HG03354 (cell line): Measurements from ENCODE around the gene BPIFA1.

Experiments used
- ATAC-seq: cut with Tn5 transposase; IDR thresholded peaks from one replicate; pipeline ENCODE4 v1.9.1; 2021; ENCODE audit warnings: mild to moderate bottlenecking; ENCODE audit not compliant: unreplicated experiment, poor library complexity, severe bottlenecking

BPIFA1 gene

DNA sequence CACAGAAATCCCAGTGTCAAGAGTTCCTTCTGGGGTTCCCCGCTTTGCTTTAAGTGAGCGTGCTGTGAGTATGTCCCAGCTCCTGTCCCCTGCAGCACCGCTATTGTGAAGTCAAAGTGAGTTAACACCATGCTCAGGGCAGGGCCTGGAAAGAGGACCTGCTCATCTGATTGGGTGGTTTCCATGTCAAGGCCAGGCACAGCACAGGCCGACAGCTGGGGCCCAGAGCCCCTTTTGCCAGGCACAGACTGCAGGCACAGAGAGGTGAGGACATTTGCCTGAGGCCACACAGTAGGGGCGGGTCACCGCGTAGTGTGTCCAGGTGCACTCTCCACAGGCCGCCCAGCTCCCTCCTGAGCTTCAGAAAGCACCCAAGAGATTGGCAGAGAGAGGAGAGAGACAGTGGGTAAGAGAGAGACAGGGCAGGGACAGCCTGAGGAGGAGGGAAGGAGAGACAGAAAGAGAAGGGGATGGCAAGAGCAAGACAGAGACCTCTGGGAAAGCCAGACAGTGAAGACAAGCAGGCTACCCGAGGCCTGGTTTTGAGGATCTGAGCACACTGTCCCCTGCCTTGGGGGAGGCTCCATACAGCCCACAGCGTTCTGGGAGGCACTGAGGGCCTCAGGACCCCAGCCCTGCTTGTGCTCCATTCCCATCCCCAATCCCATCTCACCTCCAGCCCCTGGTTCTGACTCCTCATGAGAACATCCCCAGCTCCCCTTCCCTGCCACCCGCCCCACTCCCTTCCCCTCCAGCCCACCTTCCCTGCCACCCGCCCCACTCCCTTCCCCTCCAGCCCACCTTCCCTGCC is 40.7 kb downstream of the BPIFA1 start:
- no peak for ATAC-seq

DNA sequence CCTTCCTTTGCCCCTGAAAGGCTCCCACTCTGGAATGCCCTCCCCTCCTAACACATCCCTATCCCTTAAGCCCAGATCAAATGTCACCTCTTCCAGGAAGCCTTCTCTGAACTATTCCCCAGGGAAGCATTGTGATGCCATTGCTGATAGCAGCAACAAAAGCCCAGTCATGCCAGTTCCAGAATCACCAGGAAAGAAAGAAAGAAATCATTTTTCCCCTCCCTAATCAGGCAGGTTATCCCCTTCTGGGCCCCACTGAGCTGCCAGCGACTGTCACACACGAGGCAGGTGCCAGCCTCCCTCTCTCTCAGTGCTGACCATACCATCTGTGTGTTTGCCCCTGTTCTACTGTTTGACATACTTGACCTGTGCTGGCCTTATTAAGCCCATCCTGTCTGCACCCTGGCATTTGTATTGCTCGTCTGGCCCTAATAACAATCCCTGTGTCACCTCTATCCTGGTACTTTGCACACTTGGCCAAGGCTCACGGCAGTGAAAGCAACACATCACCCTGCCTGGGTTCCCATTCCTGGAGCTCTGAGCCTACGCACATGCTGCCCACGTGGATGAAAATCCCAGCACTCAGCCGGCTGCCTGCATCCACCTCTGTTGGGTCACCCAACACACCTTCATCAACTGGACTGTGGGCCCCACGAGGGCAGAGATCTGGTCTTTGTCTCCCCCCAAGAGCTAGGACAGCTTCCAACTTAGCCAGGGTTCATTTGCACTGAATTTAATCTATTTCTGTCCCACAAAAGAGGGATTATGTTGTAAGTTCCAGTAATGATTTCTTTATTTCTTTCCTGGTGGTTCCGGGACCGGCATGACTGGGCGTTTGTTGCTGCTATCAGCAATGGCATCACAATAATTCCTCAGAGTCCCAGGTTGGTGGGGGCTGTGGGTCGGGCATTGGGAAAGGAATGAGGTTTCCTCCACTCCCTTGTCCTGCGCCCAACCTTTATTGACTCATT is 42.0 kb downstream of the BPIFA1 start:
- no peak for ATAC-seq

DNA sequence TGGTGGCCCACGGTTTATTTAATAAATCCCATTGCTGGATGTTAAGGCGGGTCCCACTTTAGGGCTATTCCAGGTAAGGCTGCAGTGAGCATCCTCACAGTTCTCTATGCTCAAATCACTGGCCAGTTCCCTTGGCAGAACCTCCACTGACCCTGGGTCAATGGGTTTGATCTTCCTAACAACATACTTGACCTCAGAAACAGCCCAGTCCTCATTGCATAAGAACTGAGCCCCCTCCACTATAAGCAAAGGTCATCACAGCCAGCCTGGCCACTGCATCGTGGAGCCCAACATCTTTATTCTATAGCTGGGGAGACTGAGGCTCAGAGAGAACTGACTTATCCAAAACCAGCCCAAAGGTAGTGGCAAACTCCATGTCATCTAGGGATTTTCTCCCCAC is 42.9 kb downstream of the BPIFA1 start:
- ATAC-seq: no peak

DNA sequence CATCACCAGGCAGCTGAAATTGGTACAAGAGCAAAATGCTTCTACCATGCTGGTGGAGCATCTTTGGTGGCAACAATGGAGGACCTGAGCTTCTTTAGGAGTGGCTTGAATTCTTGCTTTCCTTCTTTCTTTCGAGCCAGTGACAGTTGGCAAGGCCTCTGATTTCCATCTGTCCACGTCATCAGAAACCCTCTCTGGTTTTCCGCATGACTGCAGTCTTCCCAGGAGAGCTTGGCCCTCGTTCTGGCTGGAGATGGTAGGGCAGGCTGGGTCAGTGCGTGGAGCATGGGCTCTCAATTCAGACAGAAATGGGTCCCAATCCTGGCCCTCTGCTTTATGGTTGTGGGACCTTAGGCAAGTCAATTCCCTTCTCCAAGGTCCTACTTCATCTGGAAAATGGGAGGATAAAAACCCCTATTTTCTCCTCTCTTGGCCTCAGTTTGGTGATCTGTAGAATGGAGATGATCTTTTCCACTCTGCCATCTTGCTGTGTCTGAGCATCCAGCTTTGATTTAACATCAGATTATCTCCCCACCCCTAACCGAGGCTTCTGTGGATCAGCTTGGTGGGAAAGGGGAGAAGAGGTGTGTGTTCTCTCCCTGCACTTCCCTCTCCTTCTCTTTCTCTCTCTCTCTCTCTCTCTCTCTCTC is 43.6 kb downstream of the BPIFA1 start:
- ATAC-seq: no peak

DNA sequence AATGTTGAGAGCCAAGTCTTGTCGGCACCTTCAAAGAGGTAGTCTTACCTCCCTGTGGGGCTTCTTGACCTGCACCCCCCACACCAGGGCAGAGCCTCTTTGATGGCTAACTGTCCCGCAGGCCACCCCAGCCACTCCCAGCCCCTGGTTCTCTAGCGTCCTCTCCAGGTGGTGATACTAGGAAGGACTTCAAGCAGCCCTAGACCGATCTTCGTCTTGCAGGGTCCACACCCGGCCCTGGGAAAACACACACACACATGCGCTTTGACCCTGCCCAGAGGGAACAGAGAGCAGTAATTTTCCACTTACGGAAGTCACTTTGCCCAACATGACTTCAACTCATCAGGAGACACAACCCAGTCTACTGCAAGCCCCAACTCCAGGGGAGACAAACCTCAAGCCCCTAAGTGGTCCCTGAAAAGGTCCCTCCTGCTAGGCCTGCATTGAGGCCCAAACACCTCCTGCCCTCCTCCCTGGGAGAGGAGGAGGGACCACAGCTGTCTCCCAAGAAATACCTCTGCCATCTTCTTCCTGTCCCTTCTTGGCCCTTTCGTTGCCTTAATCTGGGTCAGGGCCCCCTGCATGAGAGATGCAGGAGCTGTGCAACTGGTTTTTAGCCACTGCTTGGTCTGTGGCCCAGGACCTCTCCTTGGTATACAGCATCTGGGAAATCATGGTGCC is 44.3 kb downstream of the BPIFA1 start:
- no peak for ATAC-seq

DNA sequence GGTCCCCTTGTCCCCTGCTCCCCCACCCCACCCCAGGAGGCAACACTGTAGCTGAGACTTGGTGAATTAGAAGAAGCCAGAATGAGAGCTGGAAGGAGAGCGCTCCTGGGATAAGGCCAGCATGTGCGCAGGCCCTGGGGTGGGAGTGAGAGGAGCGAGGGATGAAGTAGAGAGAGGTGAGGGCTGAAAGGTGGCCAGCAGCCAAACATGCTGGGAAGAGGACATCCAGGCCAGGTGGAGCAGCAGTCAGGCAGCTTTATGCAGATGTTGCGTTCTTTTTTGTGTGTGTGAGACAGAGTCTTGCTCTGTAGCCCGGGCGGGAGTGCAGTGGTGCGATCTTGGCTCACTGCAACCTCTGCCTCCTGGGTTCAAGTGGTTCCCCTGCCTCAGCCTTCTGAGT is 45.0 kb downstream of the BPIFA1 start:
- ATAC-seq: no peak

DNA sequence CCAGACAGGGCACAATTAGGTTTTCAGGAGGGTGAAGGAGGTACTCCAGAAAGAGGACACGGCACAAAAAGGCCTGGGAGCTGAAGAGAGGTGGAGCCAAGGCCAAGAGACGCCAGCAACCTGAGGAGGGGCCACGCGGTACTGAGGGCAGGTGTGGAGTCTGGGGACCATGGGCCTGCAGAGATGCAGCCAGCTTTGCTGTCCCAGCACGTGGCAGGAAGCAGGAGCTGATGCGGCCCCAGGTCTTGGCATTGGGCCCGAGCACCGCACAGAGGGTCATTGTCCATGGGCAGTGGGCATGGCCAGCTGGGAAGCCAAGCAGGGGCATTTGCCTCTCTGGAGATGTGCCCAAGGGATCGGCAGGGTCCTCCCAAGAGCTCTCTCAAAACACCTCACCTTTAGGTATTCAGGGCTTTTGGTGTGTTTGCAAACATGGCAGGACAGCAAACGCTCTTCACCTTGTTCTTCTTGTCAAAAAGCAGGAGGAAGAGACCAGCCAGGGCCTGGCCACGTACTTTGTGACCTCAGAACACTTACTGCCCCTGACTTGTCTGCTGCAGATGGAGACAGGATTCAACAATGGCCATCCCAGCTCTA is 45.9 kb downstream of the BPIFA1 start:
- ATAC-seq: no peak

DNA sequence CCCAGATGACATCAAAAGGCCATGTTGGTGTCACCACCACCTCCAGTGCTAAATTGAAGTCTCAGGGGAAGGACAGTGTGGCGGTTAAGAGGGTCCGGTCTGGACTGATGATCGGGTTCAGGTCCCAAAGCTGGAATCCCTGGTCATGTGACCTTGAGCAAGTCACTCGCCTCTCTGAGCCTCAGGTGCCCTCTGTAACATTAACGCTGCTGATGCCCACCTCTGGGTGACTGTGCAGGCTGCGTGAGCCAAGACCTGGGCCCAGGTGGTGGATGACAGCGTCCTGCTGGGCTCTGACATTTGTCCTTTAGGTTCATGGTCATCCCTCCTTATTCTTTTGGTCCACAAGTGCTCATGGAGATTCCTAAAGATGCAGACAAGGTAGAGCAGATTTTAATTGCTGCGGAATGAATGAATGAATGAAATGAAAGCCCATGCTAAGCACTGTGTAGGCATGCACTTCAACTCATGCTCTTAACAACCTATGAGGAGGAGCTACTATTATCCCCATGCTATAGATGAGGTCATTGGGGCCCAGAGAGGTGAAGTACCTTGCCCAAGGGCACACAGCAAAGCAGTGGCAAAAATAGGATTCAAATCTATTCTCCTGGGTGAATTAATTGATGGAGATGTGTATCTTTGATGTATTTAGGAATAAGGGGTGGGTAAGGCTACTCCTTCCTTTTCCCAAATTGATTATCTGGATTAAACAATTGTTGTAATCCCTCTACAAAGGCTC is 46.6 kb downstream of the BPIFA1 start:
- no peak for ATAC-seq

DNA sequence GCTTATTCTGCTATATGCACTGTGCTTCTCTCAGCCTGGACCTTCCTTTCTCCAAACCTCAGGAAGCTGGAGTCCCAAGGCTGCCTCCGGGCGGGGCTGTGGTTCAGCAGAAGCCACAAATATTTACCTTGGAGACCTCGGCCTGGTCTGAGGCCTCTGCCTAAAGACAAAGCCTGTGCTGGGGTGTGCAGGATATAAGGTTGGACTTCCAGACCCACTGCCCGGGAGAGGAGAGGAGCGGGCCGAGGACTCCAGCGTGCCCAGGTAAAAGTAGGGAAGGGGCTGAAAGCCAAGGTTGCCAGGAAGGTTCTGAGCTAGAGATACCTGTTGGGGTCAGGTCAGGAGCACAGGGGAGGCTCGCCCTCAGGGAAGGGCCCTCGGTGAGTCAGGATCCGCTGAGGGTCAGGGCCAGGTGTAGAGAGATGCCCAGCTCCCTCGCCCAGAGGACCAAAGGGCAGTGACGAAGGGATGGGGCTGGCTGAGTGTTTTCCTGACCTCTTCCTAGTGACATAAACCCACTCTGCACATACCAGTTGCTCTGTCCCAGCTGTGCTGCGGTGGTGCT is 47.3 kb downstream of the BPIFA1 start, which contains the start of gene BPIFB1:
BPIFB1 (plus strand) TSS at position 224 of the 565 bp plus-strand sequence. CDS start 2,860 bp downstream, outside the sequence.
- no peak for ATAC-seq

DNA sequence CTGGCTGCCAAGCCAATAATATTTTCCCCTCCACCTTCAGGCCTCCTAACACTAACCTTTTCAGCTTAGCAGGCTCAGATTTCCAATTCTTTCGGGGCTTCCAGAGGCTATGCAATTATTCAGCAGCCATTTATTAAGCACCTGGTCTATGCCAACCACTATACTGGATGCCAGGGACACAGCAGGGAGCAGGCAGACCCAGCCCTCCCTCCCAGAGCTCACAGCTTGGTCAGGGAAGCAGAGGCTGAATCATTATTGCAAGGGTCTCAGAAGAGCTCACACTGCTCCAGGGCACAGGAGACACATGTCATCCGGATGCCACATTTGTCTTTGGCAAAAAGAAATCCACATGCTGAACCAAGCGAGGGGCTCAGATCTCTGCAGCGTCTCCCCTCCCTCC is 48.5 kb downstream of the BPIFA1 start:
- no peak for ATAC-seq

DNA sequence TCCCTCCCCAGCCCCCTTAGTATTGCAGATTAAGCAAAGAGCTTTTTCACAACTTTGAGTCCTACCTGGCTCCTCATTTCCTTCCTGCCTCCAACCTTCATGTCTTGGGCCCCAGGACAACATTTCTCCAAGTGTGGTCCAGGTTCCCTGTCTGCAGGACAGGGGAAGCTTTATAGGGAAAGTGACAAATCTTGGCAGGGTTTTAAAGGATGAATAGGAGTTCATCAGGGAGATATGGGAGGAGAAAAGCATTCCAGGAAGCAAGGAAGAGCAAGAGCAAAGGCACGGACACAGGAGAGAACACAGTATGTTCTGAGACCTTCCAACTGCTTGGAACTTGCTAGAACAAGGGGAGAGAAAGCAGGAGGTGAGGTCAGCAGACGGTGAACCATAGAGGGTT is 49.1 kb downstream of the BPIFA1 start:
- ATAC-seq: no peak

DNA sequence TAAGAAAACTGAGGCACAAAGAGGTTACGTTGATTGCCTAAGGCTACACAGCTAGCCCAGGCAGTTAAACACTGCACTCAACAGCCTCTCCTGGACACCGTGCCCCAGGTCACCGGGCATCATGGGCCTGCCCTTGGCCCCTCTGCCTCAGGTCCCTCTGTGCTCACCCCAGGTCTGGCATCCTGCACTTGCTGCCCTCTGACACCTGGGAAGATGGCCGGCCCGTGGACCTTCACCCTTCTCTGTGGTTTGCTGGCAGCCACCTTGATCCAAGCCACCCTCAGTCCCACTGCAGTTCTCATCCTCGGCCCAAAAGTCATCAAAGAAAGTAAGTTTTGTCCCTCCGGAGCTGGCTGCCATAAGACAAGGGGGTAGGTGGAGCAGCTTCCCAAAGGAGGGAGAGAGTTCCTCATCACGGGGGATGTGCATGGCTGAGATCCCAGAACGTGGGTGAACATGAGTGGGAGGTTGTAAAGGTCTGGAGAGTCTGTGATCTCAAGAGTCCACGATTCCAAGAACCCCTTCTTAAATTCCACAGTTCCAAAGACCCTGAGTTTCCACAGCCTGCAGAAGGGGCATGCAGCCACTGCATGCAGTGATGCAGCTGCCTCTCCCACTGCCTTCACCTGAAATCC is 50.2 kb downstream of the BPIFA1 start:
- no peak for ATAC-seq

DNA sequence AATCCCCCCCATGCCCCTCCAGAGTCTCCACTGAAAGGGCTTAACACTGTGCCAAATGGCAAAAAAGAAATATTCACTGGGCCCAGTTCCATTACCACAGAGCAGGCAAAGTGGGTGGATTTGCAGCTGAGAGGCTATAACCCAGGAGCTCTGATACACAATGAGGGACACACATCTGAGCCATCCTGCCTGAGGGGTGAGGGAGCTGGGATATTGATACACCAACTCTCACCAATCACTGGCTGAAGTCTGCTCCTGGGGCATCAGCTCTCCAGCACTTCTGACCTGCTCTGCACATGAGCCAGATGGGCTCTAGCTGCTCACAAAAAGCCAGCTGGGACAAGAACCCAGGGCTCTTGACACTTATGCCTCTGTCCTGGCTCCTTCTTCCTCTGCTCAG is 52.1 kb downstream of the BPIFA1 start:
- no peak for ATAC-seq

DNA sequence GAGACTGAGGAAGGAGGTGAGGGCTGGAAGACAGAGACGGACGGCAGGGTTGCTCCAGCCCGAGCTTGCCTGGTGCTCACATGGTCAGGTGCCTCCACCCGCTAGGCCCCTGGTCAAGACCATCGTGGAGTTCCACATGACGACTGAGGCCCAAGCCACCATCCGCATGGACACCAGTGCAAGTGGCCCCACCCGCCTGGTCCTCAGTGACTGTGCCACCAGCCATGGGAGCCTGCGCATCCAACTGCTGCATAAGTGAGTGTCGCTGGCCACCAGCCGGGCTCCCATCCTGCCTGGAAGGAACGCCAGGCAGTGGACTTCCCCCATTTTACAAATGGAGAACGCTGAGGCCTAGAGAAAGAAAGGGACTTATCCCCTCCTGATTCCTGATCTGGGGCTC is 55.1 kb downstream of the BPIFA1 start:
- no peak for ATAC-seq

DNA sequence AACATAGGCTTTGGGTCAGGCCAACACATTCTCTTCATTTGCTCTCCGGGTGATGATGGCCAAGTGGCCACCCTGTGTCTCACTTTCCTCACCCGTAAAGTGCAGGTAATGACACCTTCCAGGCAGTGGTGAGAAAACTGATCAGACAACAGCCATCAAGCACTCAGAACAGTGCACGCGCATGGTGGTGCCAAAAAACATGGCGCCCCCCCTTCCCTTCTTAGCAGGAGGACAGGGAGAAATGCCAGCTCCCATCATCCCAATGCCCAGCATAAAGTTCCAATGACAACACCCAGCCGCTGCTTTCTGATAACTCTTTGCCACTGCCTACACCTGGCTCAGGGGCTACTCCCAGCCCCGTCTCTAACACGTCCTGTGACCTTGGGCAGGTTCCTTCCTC is 55.6 kb downstream of the BPIFA1 start:
- no peak for ATAC-seq

DNA sequence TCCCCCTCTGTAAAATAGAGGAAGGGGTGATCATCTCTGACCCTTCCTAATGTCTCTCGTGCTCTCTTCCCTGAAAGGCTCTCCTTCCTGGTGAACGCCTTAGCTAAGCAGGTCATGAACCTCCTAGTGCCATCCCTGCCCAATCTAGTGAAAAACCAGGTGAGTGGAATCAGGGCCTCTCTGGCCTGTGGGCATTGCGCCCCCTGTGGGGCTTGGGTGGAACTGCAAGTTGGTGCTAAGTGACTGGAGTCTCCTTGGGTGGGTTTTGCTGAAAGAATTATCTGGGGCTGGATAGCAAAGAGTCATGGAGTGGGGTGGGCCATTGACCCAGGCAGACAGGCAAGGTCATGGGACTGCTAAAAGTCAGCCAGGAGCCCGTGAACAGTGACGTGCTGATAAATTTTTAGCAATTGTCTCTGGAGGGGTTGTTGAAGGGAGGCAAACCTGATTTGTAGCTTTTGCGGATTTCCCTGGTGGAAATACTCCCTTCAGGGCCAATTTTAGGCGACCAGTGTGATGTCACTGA is 56.1 kb downstream of the BPIFA1 start:
- no peak for ATAC-seq
